Measurements from ENCODE around the gene CISD2. TPM values are rescaled to one million over a fixed set of nuclear protein-coding genes. Genes with fewer than 3 reads are reported as not detected.
"Not testable (repeated sequence)": the region's sequence is repeated elsewhere in the genome, so short reads cannot be mapped to it uniquely, and the experiment has no call there.

CISD2 gene
- total and polyA plus RNA-seq, 2 donors (not counting 1 experiment from before 2014, with no cell fraction given): 30.8 to 46.2 TPM

GRCh38 chr4:102935716-102936115 lies 66.9 kb downstream of the CISD2 start:
- Histone ChIP-seq H3K79me2 (ENCODE audit: control insufficient read depth, insufficient read depth, low read length) (no peaks in the 10 kb centered on the region), H3K4me2 (ENCODE audit: extremely low read depth, insufficient read depth, low read length) (no peak overlapping the region), H2AFZ (ENCODE audit: low read length) (no peak overlapping the region), H4K20me1 (ENCODE audit: control insufficient read depth, extremely low read depth, insufficient read depth, low read length) (no peaks in the 10 kb centered on the region), H3K27me3 (ENCODE audit: control insufficient read depth, insufficient read depth, low read length) (no peaks in the 10 kb centered on the region), H3K9me3 (ENCODE audit: control insufficient read depth, insufficient read depth, low read depth, low read length) (no peaks in the 10 kb centered on the region), H3K4me3 (replicated peaks in 1 of 4; ENCODE audit: control extremely low read depth in 1 of 4, insufficient read depth in 1 of 4, low read depth in 3 of 4, low read length in 4 of 4) (no peak overlapping the region), H3K9ac (ENCODE audit: insufficient read depth, low read length) (no peak overlapping the region), H3K4me1 (ENCODE audit: control insufficient read depth, extremely low read depth, insufficient read depth, low read length) (no peaks in the 10 kb centered on the region), H3K36me3 (ENCODE audit: control insufficient read depth, insufficient read depth, low read length) (no peaks in the 10 kb centered on the region), H3K27ac (ENCODE audit: insufficient read depth, low read length) (no peak overlapping the region)
- TF ChIP-seq CTCF (conservative IDR thresholded peaks at IDR 0.05 in 1 of 2, IDR thresholded peaks at IDR 0.05 in 1 of 2; ENCODE audit: low read depth in 1 of 2, low read length in 2 of 2) (no peak), EZH2 (IDR thresholded peaks at IDR 0.05; ENCODE audit: low read length, missing control alignments) (no peak)
- DNase-seq (ENCODE audit: low read depth in 2 of 2): no peak

GRCh38 chr4:102938063-102938462 lies 69.3 kb downstream of the CISD2 start:
- H3K27me3 ChIP-seq (ENCODE audit: control insufficient read depth, insufficient read depth, low read length); H3K9me3 ChIP-seq (ENCODE audit: control insufficient read depth, insufficient read depth, low read depth, low read length); H3K4me2 ChIP-seq (ENCODE audit: extremely low read depth, insufficient read depth, low read length); H3K9ac ChIP-seq (ENCODE audit: insufficient read depth, low read length); H3K79me2 ChIP-seq (ENCODE audit: control insufficient read depth, insufficient read depth, low read length); H3K4me3 ChIP-seq (replicated peaks in 1 of 4; ENCODE audit: control extremely low read depth in 1 of 4, insufficient read depth in 1 of 4, low read depth in 3 of 4, low read length in 4 of 4); H3K36me3 ChIP-seq (ENCODE audit: control insufficient read depth, insufficient read depth, low read length); H3K27ac ChIP-seq (ENCODE audit: insufficient read depth, low read length); H4K20me1 ChIP-seq (ENCODE audit: control insufficient read depth, extremely low read depth, insufficient read depth, low read length); DNase-seq (ENCODE audit: low read depth in 2 of 2); H2AFZ ChIP-seq (ENCODE audit: low read length); H3K4me1 ChIP-seq (ENCODE audit: control insufficient read depth, extremely low read depth, insufficient read depth, low read length): not testable (repeated sequence)

Other genes with a start within 250 kb of the CISD2 start
- 59.1 and 97.9 TPM in 2 replicates for gene MANBA, start 108.0 kb upstream of the CISD2 start, total RNA-seq
- 12.5 and 13.4 TPM in 2 replicates for gene MANBA, start 108.0 kb upstream of the CISD2 start, polyA plus RNA-seq
- gene UBE2D3, start 41.4 kb upstream of the CISD2 start, total RNA-seq: 397 and 403 TPM in 2 replicates
- gene UBE2D3, start 41.4 kb upstream of the CISD2 start, polyA plus RNA-seq: 427 and 460 TPM in 2 replicates
- 1.8 and 2.0 TPM in 2 replicates for gene SLC9B1, start 150.7 kb downstream of the CISD2 start, total RNA-seq
- 0.46 and 1.1 TPM in 2 replicates for gene SLC9B1, start 150.7 kb downstream of the CISD2 start, polyA plus RNA-seq
- gene SLC9B2, start 207.8 kb downstream of the CISD2 start, total RNA-seq: 16.9 and 17.5 TPM in 2 replicates
- gene SLC9B2, start 207.8 kb downstream of the CISD2 start, polyA plus RNA-seq: 12.9 and 14.8 TPM in 2 replicates
- 50.1 and 67.2 TPM in 2 replicates for gene BDH2, start 230.8 kb downstream of the CISD2 start, total RNA-seq
- 53.3 and 70.5 TPM in 2 replicates for gene BDH2, start 230.8 kb downstream of the CISD2 start, polyA plus RNA-seq

Data from fibroblast of lung (primary cell).